Measurements from ENCODE around the gene JAG1.

DNA sequence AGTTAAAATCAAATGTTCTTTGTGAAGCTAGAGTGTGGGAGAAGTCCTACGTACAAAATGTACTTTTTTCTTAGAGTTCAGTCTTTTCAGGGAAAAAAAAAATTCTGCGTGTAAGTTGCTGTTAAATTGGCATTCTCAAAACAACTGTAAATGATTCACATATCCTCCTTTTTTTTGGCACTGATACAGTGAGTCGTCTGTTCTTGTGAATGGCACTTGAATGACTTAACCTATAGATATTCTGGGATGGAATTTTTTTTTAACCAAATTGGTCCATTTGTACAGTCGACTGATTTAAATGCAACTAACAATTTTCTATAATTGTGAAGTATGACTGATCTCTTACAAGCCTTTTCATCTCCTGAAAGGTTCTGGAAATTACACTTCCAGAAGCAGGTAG is 5.5 kb upstream of the JAG1 start:
- TF ChIP-seq, protein P1, sequence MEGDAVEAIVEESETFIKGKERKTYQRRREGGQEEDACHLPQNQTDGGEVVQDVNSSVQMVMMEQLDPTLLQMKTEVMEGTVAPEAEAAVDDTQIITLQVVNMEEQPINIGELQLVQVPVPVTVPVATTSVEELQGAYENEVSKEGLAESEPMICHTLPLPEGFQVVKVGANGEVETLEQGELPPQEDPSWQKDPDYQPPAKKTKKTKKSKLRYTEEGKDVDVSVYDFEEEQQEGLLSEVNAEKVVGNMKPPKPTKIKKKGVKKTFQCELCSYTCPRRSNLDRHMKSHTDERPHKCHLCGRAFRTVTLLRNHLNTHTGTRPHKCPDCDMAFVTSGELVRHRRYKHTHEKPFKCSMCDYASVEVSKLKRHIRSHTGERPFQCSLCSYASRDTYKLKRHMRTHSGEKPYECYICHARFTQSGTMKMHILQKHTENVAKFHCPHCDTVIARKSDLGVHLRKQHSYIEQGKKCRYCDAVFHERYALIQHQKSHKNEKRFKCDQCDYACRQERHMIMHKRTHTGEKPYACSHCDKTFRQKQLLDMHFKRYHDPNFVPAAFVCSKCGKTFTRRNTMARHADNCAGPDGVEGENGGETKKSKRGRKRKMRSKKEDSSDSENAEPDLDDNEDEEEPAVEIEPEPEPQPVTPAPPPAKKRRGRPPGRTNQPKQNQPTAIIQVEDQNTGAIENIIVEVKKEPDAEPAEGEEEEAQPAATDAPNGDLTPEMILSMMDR (IDR thresholded peaks at IDR 0.05): no peak
- TF ChIP-seq POLR2A (IDR thresholded peaks at IDR 0.05): no peak
